DMS53 treated with DMSO at 0.1 percent for 48 hours (cell line): ENCODE data around the gene MYLK3.
"Not testable (repeated sequence)": the region's sequence is repeated elsewhere in the genome, so short reads cannot be mapped to it uniquely, and the experiment has no call there.

Experiments
- DNase-seq: peaks from one replicate; lab custom pipeline; 2025; ENCODE audit not compliant: unreplicated experiment; lab: John Stamatoyannopoulos, UW

The MYLK3 gene

GRCh38 chr16:46747777-46748651, at the start of gene MYLK3:
Gene MYLK3, minus strand, starts transcription at chr16:46748344. Its CDS starts 151 bp downstream, at chr16:46748193.
- no peak for DNase-seq

- DNase-seq: peak; percentile 71
These were observed 49.4 kb upstream of the MYLK3 start for GRCh38 chr16:46797501-46797900.

GRCh38 chr16:46796764-46797269, 48.7 kb upstream of the MYLK3 start:
- no peak for DNase-seq

GRCh38 chr16:46793841-46794240, 45.7 kb upstream of the MYLK3 start:
- no peak for DNase-seq

DNA sequence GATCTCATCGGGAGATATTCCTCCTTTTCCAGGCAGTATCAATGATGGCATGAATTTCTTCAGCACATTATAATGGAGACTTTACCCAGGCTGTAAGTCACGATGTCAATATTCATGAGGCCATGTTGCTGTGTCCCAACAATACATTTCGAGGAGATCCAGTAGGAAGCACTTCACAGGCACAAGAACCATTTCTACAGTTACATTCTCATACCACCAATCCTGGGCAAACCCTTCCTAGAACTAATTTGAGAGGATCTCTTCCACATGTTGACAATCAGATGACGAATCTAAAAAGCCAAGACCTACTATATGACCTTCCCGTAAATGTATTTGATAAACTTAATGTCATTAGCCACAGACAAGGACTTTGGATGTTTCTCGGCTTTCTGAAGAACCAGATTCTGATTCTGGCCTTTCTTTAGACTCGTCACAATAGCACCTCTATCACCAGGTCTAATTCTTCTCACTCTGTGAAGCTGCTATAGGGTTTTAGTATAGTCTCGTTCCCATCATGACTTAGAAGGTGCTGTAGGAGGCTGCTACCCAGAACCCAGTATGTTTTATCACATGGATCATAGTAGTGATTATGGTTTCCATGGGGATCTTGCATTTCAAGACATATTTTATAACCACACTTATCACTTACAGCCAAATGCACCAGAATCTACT, 42.6 kb upstream of the MYLK3 start:
- peak; percentile 25 for DNase-seq

DNA sequence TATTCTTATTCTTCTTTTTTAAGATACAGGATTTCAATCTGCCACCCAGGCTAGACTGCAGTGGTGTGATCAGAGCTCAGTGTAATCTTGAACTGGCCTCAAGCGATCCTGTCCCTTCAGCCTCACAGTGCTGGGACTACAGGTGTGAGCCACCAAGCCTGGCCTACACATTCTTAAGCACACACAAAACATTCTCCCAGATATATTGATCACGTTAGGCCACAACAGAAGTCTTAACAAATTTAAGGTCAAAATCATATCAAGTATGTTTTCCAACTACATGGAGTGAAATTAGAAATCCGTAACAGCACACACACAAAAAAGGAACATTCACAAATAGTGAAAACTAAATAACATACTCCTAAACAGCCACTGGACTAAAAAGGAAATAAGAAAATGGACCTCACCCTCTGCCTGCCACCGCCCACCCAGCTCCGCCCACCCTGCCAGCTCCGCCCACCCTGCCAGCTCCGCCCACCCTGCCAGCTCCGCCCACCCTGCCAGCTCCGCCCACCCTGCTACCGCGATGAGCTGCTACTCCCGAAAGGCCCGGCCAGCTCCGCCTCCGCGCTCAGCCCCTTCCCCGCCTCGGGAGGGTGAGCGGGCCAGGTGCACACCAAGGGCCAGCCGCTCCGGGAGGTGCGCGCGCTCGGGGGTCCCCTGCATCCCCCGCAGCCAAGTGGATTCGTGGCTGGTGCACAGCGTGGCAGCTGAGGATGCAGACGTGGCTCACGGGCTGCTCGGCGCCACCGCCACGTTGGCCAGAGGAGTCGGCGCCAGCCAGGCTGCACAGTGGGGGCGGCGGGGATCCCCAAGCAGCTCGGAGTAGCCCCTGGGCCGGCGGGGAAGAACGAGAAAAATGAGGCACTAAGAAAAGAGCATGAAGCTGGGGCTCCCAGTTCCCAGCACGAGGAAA, 41.6 kb upstream of the MYLK3 start:
- peak; percentile 50 for DNase-seq

DNA sequence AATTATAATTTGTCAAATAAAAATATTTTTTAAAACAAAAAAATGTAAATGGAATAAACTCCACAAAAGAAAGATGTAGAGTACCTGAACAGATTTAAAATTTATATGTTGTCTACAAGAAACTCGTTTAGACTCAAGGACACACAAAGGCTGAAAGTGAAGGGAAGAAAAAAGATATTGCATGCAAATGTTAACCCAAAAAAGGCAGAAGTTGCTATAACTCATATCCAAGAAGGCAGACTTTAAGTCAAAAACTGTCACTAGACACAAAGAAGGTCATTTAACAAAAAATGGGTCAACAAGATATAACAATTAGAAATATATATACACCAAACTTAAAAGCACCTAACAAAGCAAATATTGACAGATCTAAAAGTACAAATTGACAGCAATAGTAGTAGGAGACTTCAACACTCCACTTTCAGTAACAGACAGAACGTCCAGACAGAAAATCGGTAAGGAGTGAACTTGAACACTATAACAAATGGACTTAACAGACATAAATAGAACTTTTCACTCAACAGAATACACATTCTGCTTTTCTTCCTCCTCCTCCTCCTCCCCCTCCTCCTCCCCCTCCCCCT, 40.8 kb upstream of the MYLK3 start:
- peak; percentile 23 for DNase-seq

- DNase-seq: no peak
These were observed 39.8 kb upstream of the MYLK3 start for GRCh38 chr16:46787909-46788308.

GRCh38 chr16:46785076-46785845, 37.1 kb upstream of the MYLK3 start:
- DNase-seq: no peak

DNA sequence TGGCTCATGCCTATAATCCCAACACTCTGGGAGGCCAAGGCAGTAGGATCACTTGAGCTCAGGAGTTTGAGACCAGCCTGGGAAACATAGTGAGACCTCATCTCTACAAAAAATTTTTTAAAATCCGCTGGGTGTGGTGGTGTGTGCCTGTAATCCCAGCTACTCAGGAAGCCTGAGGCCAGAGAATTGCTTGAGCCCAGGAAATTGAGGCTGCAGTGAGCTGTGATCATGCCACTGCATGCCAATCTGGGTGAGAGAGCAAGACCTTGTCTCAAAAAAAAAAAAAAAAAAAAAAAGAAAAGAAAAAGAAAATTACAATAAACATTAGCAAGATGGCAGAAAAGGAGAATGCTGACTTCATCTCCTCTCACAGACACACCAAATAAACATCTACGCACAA, 36.4 kb upstream of the MYLK3 start:
- not testable (repeated sequence) for DNase-seq

DNA sequence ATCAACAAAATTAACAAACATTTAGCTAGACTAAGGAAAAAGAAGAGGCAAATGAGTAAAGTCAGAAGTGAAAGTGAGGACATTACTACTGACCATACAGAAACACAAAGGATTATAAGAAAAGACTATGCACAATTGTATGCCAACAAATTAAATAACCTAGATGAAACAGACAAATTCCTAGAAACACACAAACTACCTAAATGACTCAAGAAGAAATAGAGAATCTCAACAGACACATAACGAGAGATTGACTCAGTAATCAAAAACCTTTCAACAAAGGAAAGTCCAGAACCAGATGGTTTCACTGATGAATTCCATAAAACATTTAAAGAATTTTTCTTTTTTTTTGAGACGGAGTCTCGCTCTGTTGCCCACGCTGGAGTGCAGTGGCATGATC, 35.7 kb upstream of the MYLK3 start:
- no peak for DNase-seq

GRCh38 chr16:46782320-46782719, 34.2 kb upstream of the MYLK3 start:
- DNase-seq: no peak

- no peak for DNase-seq
These were observed 29.7 kb upstream of the MYLK3 start for GRCh38 chr16:46777804-46778203.

GRCh38 chr16:46775214-46775613, 27.1 kb upstream of the MYLK3 start:
- DNase-seq: no peak

GRCh38 chr16:46774743-46775177, 26.6 kb upstream of the MYLK3 start:
- no peak for DNase-seq

DNA sequence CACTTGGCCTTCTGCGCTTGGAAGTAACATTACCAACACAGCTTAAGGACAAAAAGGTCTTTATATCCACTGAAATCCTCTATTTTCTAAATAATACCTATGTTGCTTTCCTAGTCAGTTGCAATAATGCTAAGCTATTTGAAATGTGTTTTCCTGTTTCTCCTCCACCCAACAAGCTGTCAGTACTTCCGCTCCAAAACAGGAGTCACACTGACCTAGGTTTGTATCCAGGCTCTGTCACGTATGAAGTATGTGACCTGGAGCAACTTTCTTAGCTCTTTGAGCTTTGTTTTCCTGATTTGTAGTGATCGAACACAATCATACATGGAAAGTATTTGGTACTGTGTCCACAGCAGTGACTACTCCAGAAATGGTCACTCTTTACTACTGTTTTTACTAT, 24.3 kb upstream of the MYLK3 start:
- no peak for DNase-seq

- peak; percentile 65 for DNase-seq
These were observed 20.7 kb upstream of the MYLK3 start for GRCh38 chr16:46768809-46769208.

GRCh38 chr16:46765050-46765449, 16.9 kb upstream of the MYLK3 start:
- no peak for DNase-seq

GRCh38 chr16:46763147-46763546, 15.0 kb upstream of the MYLK3 start:
- DNase-seq: no peak

DNA sequence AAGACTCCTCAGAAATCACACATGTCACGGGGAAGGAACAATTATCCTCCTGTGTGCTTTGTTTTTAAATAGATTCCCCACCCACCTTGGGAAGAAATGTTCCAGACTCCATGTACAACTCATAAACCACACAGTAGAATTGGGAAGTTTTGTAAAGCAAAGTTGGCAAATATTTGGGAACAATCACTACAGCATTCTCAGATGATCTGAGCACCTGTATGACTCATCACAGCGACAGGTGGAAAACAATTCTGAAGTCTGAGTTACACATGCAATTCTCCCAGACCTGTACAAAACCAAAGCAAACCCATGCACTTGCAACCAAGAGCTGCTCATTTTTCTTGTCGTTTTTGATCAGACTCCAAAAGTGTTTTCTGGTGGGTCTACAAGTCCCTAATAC, 14.4 kb upstream of the MYLK3 start:
- peak; percentile 62 for DNase-seq
